H1 (cell line): ENCODE measurements around the gene NCEH1.

Source experiments
- EP300 ChIP-seq, 2 experiments: IDR thresholded peaks; 1 replicate in 1 of 2; 2 replicates in 1 of 2; pipeline ENCODE4 v1.6.1; 2011 to 2012; ENCODE audit warnings: low read depth in 2 of 2, low read length in 2 of 2, mild to moderate bottlenecking in 2 of 2, borderline replicate concordance in 1 of 2, inconsistent platforms in 1 of 2, moderate library complexity in 1 of 2
- EZH2 ChIP-seq: fragments of 200-600 bp; sonication (generic); IDR thresholded peaks from 2 replicates; pipeline ENCODE4 v1.7.1; 2012; ENCODE audit warnings: low read depth, mild to moderate bottlenecking, moderate library complexity, low read length, inconsistent platforms; ENCODE audit not compliant: severe bottlenecking
- JUND ChIP-seq: IDR thresholded peaks from 2 replicates; pipeline ENCODE4 v1.6.1; 2011; ENCODE audit warnings: mild to moderate bottlenecking, improper control_type of control experiment, low read length
- POLR2A ChIP-seq, 2 experiments: IDR thresholded peaks; 1 replicate in 1 of 2; 2 replicates in 1 of 2; pipeline ENCODE4 v1.6.1; 2011; ENCODE audit warnings: low read depth in 2 of 2, low read length in 2 of 2, mild to moderate bottlenecking in 2 of 2; ENCODE audit errors: control extremely low read depth in 1 of 2
- RAD21 ChIP-seq, 2 experiments: IDR thresholded peaks in 1 of 2; conservative IDR thresholded peaks in 1 of 2; 2 replicates each; pipeline ENCODE4 v1.6.1; 2011; ENCODE audit warnings: low read depth in 2 of 2, low read length in 2 of 2, improper control_type of control experiment in 1 of 2, inconsistent platforms in 1 of 2, mild to moderate bottlenecking in 1 of 2, moderate library complexity in 1 of 2
- SIN3A ChIP-seq, 2 experiments: IDR thresholded peaks in 1 of 2; conservative IDR thresholded peaks in 1 of 2; 2 replicates each; pipeline ENCODE4 v1.6.1; 2011 to 2012; ENCODE audit warnings: low read length in 2 of 2, improper control_type of control experiment in 1 of 2, low read depth in 1 of 2, mild to moderate bottlenecking in 1 of 2
- TAF7 ChIP-seq: optimal IDR thresholded peaks from 2 replicates; pipeline ENCODE3; 2011; ENCODE audit warnings: low read depth, mild to moderate bottlenecking, inconsistent platforms, low read length, moderate library complexity, borderline replicate concordance
- TF ChIP-seq, protein P1 (sequence below), 3 experiments: IDR thresholded peaks; 1 replicate in 2 of 3; 2 replicates in 1 of 3; pipeline versions ENCODE4 v1.5.1 to v1.6.1; 2011; ENCODE audit warnings: low read length in 3 of 3, mild to moderate bottlenecking in 3 of 3, inconsistent platforms in 2 of 3, low read depth in 1 of 3, moderate library complexity in 1 of 3; ENCODE audit not compliant: insufficient read depth in 1 of 3; ENCODE audit errors: control extremely low read depth in 1 of 3
- TF ChIP-seq, protein P2 (sequence below): IDR thresholded peaks from 2 replicates; pipeline ENCODE4 v1.6.1; 2012; ENCODE audit warnings: inconsistent platforms

DNA sequence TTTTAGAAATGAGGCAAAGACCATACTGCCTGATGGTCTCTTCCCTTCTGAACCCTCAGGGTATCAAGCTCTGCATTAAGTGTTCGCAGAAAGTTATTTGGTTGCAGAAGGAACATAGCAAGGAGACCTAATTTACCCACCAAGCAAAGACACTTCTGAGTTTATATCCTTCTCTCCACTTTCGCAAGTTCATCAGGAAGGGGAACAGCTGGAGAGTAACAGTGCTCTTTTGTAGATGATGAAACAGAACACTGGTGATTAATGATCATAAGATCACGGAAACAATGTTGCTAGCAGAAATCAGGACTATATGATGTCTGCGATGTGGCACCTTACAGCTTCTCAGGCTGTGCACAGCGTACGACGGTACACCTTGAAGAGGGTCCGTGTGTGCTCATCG lies 62.1 kb downstream of the NCEH1 start:
- TF ChIP-seq, protein P1, sequence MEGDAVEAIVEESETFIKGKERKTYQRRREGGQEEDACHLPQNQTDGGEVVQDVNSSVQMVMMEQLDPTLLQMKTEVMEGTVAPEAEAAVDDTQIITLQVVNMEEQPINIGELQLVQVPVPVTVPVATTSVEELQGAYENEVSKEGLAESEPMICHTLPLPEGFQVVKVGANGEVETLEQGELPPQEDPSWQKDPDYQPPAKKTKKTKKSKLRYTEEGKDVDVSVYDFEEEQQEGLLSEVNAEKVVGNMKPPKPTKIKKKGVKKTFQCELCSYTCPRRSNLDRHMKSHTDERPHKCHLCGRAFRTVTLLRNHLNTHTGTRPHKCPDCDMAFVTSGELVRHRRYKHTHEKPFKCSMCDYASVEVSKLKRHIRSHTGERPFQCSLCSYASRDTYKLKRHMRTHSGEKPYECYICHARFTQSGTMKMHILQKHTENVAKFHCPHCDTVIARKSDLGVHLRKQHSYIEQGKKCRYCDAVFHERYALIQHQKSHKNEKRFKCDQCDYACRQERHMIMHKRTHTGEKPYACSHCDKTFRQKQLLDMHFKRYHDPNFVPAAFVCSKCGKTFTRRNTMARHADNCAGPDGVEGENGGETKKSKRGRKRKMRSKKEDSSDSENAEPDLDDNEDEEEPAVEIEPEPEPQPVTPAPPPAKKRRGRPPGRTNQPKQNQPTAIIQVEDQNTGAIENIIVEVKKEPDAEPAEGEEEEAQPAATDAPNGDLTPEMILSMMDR (IDR thresholded peaks at IDR 0.05; ENCODE audit: control extremely low read depth in 1 of 3, insufficient read depth in 1 of 3, low read depth in 1 of 3, low read length in 3 of 3): no peak
- TF ChIP-seq JUND (no peak), POLR2A (IDR thresholded peaks at IDR 0.05; ENCODE audit: control extremely low read depth in 1 of 2, low read depth in 2 of 2, low read length in 2 of 2) (no peak), EZH2 (no peak), RAD21 (IDR thresholded peaks at IDR 0.05 in 1 of 2, conservative IDR thresholded peaks at IDR 0.05 in 1 of 2; ENCODE audit: low read depth in 2 of 2, low read length in 2 of 2) (no peak), EP300 (IDR thresholded peaks at IDR 0.05; ENCODE audit: borderline replicate concordance in 1 of 2, low read depth in 2 of 2, low read length in 2 of 2) (no peak), SIN3A (conservative IDR thresholded peaks at IDR 0.05 in 1 of 2, IDR thresholded peaks at IDR 0.05 in 1 of 2; ENCODE audit: low read depth in 1 of 2, low read length in 2 of 2) (no peak), TAF7 (no peak)
- TF ChIP-seq, protein P2, sequence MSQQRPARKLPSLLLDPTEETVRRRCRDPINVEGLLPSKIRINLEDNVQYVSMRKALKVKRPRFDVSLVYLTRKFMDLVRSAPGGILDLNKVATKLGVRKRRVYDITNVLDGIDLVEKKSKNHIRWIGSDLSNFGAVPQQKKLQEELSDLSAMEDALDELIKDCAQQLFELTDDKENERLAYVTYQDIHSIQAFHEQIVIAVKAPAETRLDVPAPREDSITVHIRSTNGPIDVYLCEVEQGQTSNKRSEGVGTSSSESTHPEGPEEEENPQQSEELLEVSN: no peak
